GM12878 (cell line): Measurements from ENCODE around the gene GGACT.

ENCODE experiments used
- POLR2AphosphoS2 ChIP-seq: IDR thresholded peaks from 2 replicates; pipeline ENCODE4 v1.6.1; 2011; ENCODE audit warnings: low read depth, mild to moderate bottlenecking, low read length, improper control_type of control experiment, moderate library complexity
- SMC3 ChIP-seq: IDR thresholded peaks from 2 replicates; pipeline ENCODE4 v1.6.1; 2011; ENCODE audit warnings: low read length, improper control_type of control experiment, borderline replicate concordance

- TF ChIP-seq SMC3: no peak
- TF ChIP-seq POLR2AphosphoS2: no peak
Observed at GRCh38 chr13:100491164-100491842, 97.3 kb downstream of the GGACT start.
